Testis (tissue), 2 donors: ENCODE results near the gene BCL6B.

Experiments
- POLR2A ChIP-seq: fragments of 450-650 bp; IDR thresholded peaks from one replicate; pipeline ENCODE4 v1.6.1; 2017; ENCODE audit warnings: antibody characterized with exemption, mild to moderate bottlenecking, moderate library complexity
- TF ChIP-seq, protein P1 (sequence below), 3 experiments: fragments of 450-650 bp in 2 of 3; fragments of 200-600 bp in 1 of 3; sonication (generic) in 1 of 3; IDR thresholded peaks; one replicate each; pipeline ENCODE4 v1.5.1; 2016 to 2019; ENCODE audit warnings: antibody characterized with exemption in 3 of 3, mild to moderate bottlenecking in 2 of 3, moderate library complexity in 1 of 3

DNA sequence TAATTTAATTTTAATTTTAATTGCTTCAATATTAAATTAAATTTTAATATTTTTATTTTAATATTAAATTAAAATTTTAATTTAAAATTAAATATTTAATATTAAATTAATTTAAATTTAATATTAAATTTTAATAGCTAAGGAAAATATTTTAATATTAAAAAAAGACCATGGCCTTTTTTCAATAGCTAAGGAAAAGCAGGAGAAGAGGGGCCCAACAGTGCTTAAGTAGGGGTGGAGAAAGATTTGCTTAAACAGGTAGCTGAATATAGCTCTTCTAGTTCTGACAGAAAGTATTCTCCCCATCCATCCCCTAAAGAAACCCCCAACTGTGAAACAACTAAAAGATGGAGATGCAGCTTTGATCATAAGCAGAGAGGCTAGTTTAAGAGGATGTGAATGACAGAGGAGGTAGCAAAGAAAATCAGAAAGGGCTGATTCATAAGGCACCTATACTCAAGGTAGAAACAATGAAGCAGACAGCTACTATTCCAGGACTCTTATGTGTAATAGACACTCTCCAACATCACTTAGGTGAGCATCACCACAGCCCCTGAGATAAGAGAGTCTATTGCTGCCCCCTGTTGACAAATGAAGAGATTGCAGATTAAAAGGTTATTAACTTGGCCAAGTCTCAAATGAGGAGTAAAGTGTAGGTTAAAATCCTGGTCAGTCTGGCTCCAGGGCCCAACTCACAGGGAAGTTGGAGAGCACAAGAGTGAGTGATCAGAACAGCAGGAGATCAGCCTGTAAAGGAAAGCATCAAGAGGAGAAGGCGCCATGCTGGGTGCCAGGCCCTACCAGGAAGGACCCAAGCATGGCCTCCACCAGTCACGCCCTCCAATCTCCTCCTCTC lies 18.2 kb upstream of the BCL6B start:
- TF ChIP-seq POLR2A: no peak
- TF ChIP-seq, protein P1, sequence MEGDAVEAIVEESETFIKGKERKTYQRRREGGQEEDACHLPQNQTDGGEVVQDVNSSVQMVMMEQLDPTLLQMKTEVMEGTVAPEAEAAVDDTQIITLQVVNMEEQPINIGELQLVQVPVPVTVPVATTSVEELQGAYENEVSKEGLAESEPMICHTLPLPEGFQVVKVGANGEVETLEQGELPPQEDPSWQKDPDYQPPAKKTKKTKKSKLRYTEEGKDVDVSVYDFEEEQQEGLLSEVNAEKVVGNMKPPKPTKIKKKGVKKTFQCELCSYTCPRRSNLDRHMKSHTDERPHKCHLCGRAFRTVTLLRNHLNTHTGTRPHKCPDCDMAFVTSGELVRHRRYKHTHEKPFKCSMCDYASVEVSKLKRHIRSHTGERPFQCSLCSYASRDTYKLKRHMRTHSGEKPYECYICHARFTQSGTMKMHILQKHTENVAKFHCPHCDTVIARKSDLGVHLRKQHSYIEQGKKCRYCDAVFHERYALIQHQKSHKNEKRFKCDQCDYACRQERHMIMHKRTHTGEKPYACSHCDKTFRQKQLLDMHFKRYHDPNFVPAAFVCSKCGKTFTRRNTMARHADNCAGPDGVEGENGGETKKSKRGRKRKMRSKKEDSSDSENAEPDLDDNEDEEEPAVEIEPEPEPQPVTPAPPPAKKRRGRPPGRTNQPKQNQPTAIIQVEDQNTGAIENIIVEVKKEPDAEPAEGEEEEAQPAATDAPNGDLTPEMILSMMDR (IDR thresholded peaks at IDR 0.05): peak; percentile 25 to 66 (median 46)
